ENCODE data around the gene MID1. TPM values are rescaled to one million over a fixed set of nuclear protein-coding genes. Genes with fewer than 3 reads are reported as not detected.

MID1 gene
- total RNA-seq, 5 donors from 2014 or later (not counting 1 experiment from before 2014, with no cell fraction given) = 0.09 to 0.29 (median 0.10) TPM; not detected in 2

DNA sequence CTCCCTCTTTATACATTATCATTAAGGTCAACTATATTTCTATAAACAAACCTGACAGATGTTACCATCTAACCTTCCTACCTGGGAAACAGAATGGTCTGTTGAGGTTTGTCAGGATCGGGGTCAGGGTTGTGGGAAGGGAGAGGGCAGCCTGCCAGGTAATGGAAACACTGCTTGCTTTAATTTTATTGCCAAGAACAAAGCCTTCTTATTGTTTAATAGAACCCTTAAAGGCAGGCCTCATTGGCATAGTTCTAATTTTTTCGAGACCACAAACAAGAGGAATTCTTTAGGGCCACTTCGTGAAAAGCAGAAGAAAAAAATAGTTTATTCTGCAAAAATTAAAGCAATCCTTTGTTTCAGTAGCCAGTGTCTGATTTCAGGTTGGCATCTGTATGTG is 113.2 kb downstream of the MID1 start:
- H3K9me3 ChIP-seq = no peaks in the 10 kb centered on the region
- DNase-seq (no peak), ATAC-seq (replicated peaks in 1 of 4) (no peak)
- Mint-ChIP-seq H3K27me3 (no peaks in the 10 kb centered on the region), H3K4me3 (no peak overlapping the region), H3K4me1 (no peaks in the 10 kb centered on the region), H3K36me3 (no peaks in the 10 kb centered on the region), H3K27ac (no peak overlapping the region), H3K9me3 (peaks cover 0 to 6% (median under 1%) of the 10 kb centered on the region in 3 donors)
- no peaks in the 10 kb centered on the region for H3K36me3 ChIP-seq (ENCODE audit: control insufficient read depth in 2 of 2, extremely low read depth in 1 of 2, insufficient read depth in 1 of 2, low read length in 1 of 2)
- H3K27ac ChIP-seq (ENCODE audit: low read length) = no peak overlapping the region
- no peaks in the 10 kb centered on the region for H3K4me1 ChIP-seq (ENCODE audit: control insufficient read depth in 1 of 2, extremely low read depth in 1 of 2, insufficient read depth in 2 of 2, low read length in 2 of 2)
- H3K4me3 ChIP-seq (ENCODE audit: control insufficient read depth in 1 of 2, extremely low read depth in 1 of 2, low read length in 1 of 2) = no peak overlapping the region
- WGBS (ENCODE audit: insufficient coverage) = no CpG with 5 or more reads among the region's 3 CpGs
- no peaks in the 10 kb centered on the region for H3K27me3 ChIP-seq (replicated peaks in 1 of 2; ENCODE audit: control insufficient read depth in 2 of 2, extremely low read depth in 1 of 2, insufficient read depth in 2 of 2, low read length in 1 of 2)
- POLR2A ChIA-PET = no interaction called here
- CTCF ChIA-PET = no interaction called here

DNA sequence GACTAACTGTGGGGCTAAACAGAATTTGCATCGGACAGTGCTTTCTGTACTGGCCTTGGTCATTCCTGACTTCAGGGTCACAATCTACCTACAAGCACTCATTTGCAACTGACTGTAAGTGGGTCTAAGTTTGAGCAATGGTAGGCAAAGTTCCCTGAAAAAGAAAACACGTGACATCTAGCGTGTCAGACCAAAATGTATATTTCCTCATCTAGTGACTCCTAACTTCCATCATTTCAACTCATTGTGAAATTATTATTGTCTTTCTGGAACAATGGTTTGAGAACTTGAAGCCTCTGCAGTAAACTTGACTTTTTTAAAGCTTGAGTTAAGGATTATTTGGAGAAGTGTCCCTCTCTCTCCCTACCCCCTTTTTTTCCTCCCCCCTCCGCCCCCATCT is 113.6 kb downstream of the MID1 start:
- no peak overlapping the region for H3K4me3 Mint-ChIP-seq
- no peaks in the 10 kb centered on the region for H3K9me3 ChIP-seq
- no peak overlapping the region for H3K4me3 ChIP-seq (ENCODE audit: control insufficient read depth in 1 of 2, extremely low read depth in 1 of 2, low read length in 1 of 2)
- no peak overlapping the region for H3K27ac Mint-ChIP-seq
- no peaks in the 10 kb centered on the region for H3K27me3 Mint-ChIP-seq
- H3K9me3 Mint-ChIP-seq = peaks cover 0 to 6% (median 0%) of the 10 kb centered on the region in 3 donors
- H3K27me3 ChIP-seq (replicated peaks in 1 of 2; ENCODE audit: control insufficient read depth in 2 of 2, extremely low read depth in 1 of 2, insufficient read depth in 2 of 2, low read length in 1 of 2) = no peaks in the 10 kb centered on the region
- CTCF ChIA-PET = interaction anchor here in 1 of 2 donors (0.6 kb wide), 1 partner anchor 621 kb away, joined by 9 read pairs; no protein-coding TSS in a partner anchor
- H3K4me1 ChIP-seq (ENCODE audit: control insufficient read depth in 1 of 2, extremely low read depth in 1 of 2, insufficient read depth in 2 of 2, low read length in 2 of 2) = no peaks in the 10 kb centered on the region
- no CpG with 5 or more reads among the region's 4 CpGs for WGBS (ENCODE audit: insufficient coverage)
- POLR2A ChIA-PET = no interaction called here
- no peaks in the 10 kb centered on the region for H3K36me3 ChIP-seq (ENCODE audit: control insufficient read depth in 2 of 2, extremely low read depth in 1 of 2, insufficient read depth in 1 of 2, low read length in 1 of 2)
- no peak for ATAC-seq (replicated peaks in 1 of 4)
- no peaks in the 10 kb centered on the region for H3K4me1 Mint-ChIP-seq
- DNase-seq = no peak
- H3K36me3 Mint-ChIP-seq = no peaks in the 10 kb centered on the region
- H3K27ac ChIP-seq (ENCODE audit: low read length) = no peak overlapping the region

DNA sequence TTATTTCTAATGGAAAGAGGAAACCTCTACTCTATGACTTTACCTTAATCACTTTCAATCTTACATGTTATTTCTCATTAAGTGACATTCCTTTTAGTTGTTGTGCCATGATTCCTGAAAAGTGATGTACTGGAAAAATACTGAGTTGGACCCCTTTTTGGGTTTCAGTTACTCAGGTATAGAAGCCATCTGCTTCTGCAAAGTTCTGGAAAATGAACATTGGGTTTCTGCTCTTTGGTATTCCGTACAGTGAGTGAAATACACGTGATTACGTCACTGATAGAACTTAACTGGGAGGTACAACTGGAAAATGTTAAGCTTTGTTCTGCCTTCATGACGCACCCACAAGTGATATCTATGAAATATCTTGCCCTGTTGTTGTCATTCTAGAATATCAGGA is 114.7 kb downstream of the MID1 start:
- ATAC-seq (replicated peaks in 1 of 4) (no peak), DNase-seq (no peak)
- no peak overlapping the region for H3K4me3 ChIP-seq (ENCODE audit: control insufficient read depth in 1 of 2, extremely low read depth in 1 of 2, low read length in 1 of 2)
- ChIA-PET POLR2A (no interaction called here), CTCF (no interaction called here)
- H3K27ac ChIP-seq (ENCODE audit: low read length) = no peak overlapping the region
- H3K36me3 ChIP-seq (ENCODE audit: control insufficient read depth in 2 of 2, extremely low read depth in 1 of 2, insufficient read depth in 1 of 2, low read length in 1 of 2) = no peaks in the 10 kb centered on the region
- Mint-ChIP-seq H3K36me3 (no peaks in the 10 kb centered on the region), H3K9me3 (peaks cover 0 to 6% (median 0%) of the 10 kb centered on the region in 3 donors), H3K4me1 (no peaks in the 10 kb centered on the region), H3K27me3 (peaks cover 0 to 7% of the 10 kb centered on the region in 2 donors), H3K27ac (no peak overlapping the region), H3K4me3 (no peak overlapping the region)
- H3K4me1 ChIP-seq (ENCODE audit: control insufficient read depth in 1 of 2, extremely low read depth in 1 of 2, insufficient read depth in 2 of 2, low read length in 2 of 2) = no peaks in the 10 kb centered on the region
- H3K9me3 ChIP-seq = no peaks in the 10 kb centered on the region
- no peaks in the 10 kb centered on the region for H3K27me3 ChIP-seq (replicated peaks in 1 of 2; ENCODE audit: control insufficient read depth in 2 of 2, extremely low read depth in 1 of 2, insufficient read depth in 2 of 2, low read length in 1 of 2)
- WGBS (ENCODE audit: insufficient coverage) = no CpG with 5 or more reads among the region's 4 CpGs

DNA sequence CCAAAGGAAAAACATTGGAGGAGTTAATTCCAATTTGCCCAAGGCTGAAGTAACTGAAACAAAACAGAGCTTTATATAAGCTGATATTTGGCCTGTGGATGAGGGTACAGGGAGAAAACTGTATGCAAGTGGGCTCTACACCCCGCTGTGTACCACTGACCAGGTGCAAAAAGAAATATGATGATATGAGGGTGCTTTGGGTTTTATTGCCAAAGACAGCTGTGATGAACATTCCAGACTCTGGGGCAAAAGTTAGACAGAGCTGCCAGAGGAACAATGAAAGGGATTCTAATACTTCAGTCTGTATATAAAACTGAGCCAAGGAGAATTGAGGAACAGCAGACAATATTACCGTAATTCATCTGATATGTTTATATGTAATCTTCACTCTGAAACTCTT is 117.4 kb downstream of the MID1 start:
- no peaks in the 10 kb centered on the region for H3K27me3 ChIP-seq (replicated peaks in 1 of 2; ENCODE audit: control insufficient read depth in 2 of 2, extremely low read depth in 1 of 2, insufficient read depth in 2 of 2, low read length in 1 of 2)
- ATAC-seq (replicated peaks in 1 of 4) = no peak
- H3K27ac ChIP-seq (ENCODE audit: low read length) = no peak overlapping the region
- ChIA-PET CTCF (interaction anchor here in 1 of 2 donors (0.6 kb wide), 1 partner anchor 58 kb away, joined by 4 read pairs; no protein-coding TSS in a partner anchor), POLR2A (no interaction called here)
- Mint-ChIP-seq H3K4me1 (no peaks in the 10 kb centered on the region), H3K27me3 (peaks cover 0 to 7% of the 10 kb centered on the region in 2 donors), H3K4me3 (no peak overlapping the region), H3K36me3 (no peaks in the 10 kb centered on the region), H3K27ac (no peak overlapping the region), H3K9me3 (peaks cover 0 to 3% (median 0%) of the 10 kb centered on the region in 3 donors)
- WGBS (ENCODE audit: insufficient coverage) = no CpG with 5 or more reads among the region's 2 CpGs
- H3K9me3 ChIP-seq = no peaks in the 10 kb centered on the region
- H3K36me3 ChIP-seq (ENCODE audit: control insufficient read depth in 2 of 2, extremely low read depth in 1 of 2, insufficient read depth in 1 of 2, low read length in 1 of 2) = no peaks in the 10 kb centered on the region
- H3K4me1 ChIP-seq (ENCODE audit: control insufficient read depth in 1 of 2, extremely low read depth in 1 of 2, insufficient read depth in 2 of 2, low read length in 2 of 2) = no peaks in the 10 kb centered on the region
- no peak overlapping the region for H3K4me3 ChIP-seq (ENCODE audit: control insufficient read depth in 1 of 2, extremely low read depth in 1 of 2, low read length in 1 of 2)
- DNase-seq = no peak

DNA sequence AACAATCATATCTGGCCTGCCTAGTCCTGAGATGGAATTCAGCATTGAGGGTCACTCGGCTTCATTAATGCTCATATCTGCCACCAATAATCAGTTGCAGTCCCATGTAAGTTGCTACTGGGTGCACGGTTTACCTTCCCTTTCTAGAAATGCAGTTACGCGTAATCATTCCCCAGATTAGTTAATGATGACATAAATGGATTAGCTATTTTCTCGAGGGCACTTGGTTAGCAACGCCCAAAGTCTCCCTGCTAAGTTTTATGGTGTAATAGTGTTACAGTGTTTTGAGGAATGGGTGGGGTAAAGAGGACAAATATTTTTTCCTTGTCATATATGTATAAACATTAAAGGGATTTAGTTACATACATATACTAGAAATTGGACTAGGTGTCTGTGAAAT is 118.8 kb downstream of the MID1 start:
- DNase-seq (no peak), ATAC-seq (replicated peaks in 1 of 4) (no peak)
- WGBS (ENCODE audit: insufficient coverage) = no CpG with 5 or more reads among the region's 6 CpGs
- Histone ChIP-seq H3K4me1 (ENCODE audit: control insufficient read depth in 1 of 2, extremely low read depth in 1 of 2, insufficient read depth in 2 of 2, low read length in 2 of 2) (no peaks in the 10 kb centered on the region), H3K36me3 (ENCODE audit: control insufficient read depth in 2 of 2, extremely low read depth in 1 of 2, insufficient read depth in 1 of 2, low read length in 1 of 2) (no peaks in the 10 kb centered on the region), H3K9me3 (no peaks in the 10 kb centered on the region), H3K27ac (ENCODE audit: low read length) (no peak overlapping the region), H3K27me3 (replicated peaks in 1 of 2; ENCODE audit: control insufficient read depth in 2 of 2, extremely low read depth in 1 of 2, insufficient read depth in 2 of 2, low read length in 1 of 2) (no peaks in the 10 kb centered on the region), H3K4me3 (ENCODE audit: control insufficient read depth in 1 of 2, extremely low read depth in 1 of 2, low read length in 1 of 2) (no peak overlapping the region)
- POLR2A ChIA-PET = no interaction called here
- H3K9me3 Mint-ChIP-seq = peaks cover 0 to 3% (median 0%) of the 10 kb centered on the region in 3 donors
- no peaks in the 10 kb centered on the region for H3K36me3 Mint-ChIP-seq
- H3K4me3 Mint-ChIP-seq = no peak overlapping the region
- CTCF ChIA-PET = no interaction called here
- H3K4me1 Mint-ChIP-seq = no peaks in the 10 kb centered on the region
- H3K27ac Mint-ChIP-seq = no peak overlapping the region
- H3K27me3 Mint-ChIP-seq = peaks cover 0 to 7% of the 10 kb centered on the region in 2 donors

DNA sequence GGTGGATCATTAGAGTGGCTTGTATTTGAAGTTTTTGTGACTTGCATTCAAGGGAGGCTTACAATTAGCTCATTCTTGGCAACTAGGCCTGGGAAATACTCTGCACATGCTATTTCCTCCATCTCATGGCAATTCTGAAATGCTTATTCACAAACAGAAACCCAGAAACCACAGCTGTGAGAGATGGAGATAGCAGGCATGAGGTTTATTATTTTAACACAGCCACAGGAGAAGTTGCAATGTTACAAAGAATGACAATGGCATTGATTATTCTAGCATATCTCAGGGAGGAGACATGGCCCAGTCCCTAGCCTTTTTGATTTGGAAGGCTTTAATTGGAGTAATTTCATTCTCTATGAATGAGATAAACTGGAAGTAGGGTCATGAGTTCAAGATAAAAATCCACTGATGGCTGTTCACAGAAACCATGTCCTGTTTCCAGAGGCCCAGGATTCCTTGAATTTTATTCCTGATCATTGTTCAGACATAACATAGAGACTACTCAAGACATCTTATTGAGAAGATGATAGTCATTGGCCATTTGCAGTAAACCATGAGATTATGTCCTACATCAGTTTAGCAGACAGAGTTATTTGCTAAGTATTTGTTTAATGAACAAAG is 123.9 kb downstream of the MID1 start:
- Mint-ChIP-seq H3K4me1 (no peaks in the 10 kb centered on the region), H3K4me3 (no peak overlapping the region), H3K27me3 (peaks cover 0 to 8% of the 10 kb centered on the region in 2 donors), H3K9me3 (no peaks in the 10 kb centered on the region), H3K36me3 (no peaks in the 10 kb centered on the region), H3K27ac (no peak overlapping the region)
- no peaks in the 10 kb centered on the region for H3K4me1 ChIP-seq (ENCODE audit: control insufficient read depth in 1 of 2, extremely low read depth in 1 of 2, insufficient read depth in 2 of 2, low read length in 2 of 2)
- POLR2A ChIA-PET = no interaction called here
- no peaks in the 10 kb centered on the region for H3K9me3 ChIP-seq
- no peak overlapping the region for H3K27ac ChIP-seq (ENCODE audit: low read length)
- no peaks in the 10 kb centered on the region for H3K36me3 ChIP-seq (ENCODE audit: control insufficient read depth in 2 of 2, extremely low read depth in 1 of 2, insufficient read depth in 1 of 2, low read length in 1 of 2)
- DNase-seq (no peak), ATAC-seq (replicated peaks in 1 of 4) (no peak)
- CTCF ChIA-PET = no interaction called here
- no peak overlapping the region for H3K4me3 ChIP-seq (ENCODE audit: control insufficient read depth in 1 of 2, extremely low read depth in 1 of 2, low read length in 1 of 2)
- H3K27me3 ChIP-seq (replicated peaks in 1 of 2; ENCODE audit: control insufficient read depth in 2 of 2, extremely low read depth in 1 of 2, insufficient read depth in 2 of 2, low read length in 1 of 2) = no peaks in the 10 kb centered on the region

DNA sequence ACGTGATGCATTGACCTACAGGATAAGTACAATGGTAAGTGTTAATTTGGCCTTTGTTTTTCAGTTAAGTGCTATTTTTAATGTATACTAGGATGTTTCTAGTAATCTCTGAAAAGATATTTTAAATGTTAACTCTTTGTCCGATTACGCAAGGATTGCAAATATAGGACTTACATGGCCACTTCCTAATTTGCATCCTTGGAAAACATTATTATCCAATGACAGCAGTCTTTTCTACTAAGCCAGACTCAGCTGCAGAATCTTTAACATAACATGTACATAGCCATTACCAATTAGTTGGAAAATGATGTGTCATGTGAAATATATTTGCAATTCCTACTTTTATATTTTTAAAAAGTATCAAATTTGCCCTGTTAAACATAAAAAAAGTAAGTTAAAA is 124.7 kb downstream of the MID1 start:
- H3K4me1 ChIP-seq (ENCODE audit: control insufficient read depth in 1 of 2, extremely low read depth in 1 of 2, insufficient read depth in 2 of 2, low read length in 2 of 2) = no peaks in the 10 kb centered on the region
- no peaks in the 10 kb centered on the region for H3K36me3 Mint-ChIP-seq
- no peak for ATAC-seq (replicated peaks in 1 of 4)
- CTCF ChIA-PET = no interaction called here
- no peak overlapping the region for H3K4me3 ChIP-seq (ENCODE audit: control insufficient read depth in 1 of 2, extremely low read depth in 1 of 2, low read length in 1 of 2)
- H3K27me3 ChIP-seq (replicated peaks in 1 of 2; ENCODE audit: control insufficient read depth in 2 of 2, extremely low read depth in 1 of 2, insufficient read depth in 2 of 2, low read length in 1 of 2) = no peaks in the 10 kb centered on the region
- POLR2A ChIA-PET = no interaction called here
- H3K36me3 ChIP-seq (ENCODE audit: control insufficient read depth in 2 of 2, extremely low read depth in 1 of 2, insufficient read depth in 1 of 2, low read length in 1 of 2) = no peaks in the 10 kb centered on the region
- no CpG with 5 or more reads among the region's 3 CpGs for WGBS (ENCODE audit: insufficient coverage)
- no peak for DNase-seq
- peaks cover 0 to 5% of the 10 kb centered on the region in 2 donors for H3K27me3 Mint-ChIP-seq
- no peak overlapping the region for H3K4me3 Mint-ChIP-seq
- H3K27ac ChIP-seq (ENCODE audit: low read length) = no peak overlapping the region
- no peaks in the 10 kb centered on the region for H3K9me3 ChIP-seq
- H3K27ac Mint-ChIP-seq = no peak overlapping the region
- H3K4me1 Mint-ChIP-seq = no peaks in the 10 kb centered on the region
- H3K9me3 Mint-ChIP-seq = no peaks in the 10 kb centered on the region
